BE2C (cell line): Measurements from ENCODE around the gene SEC16A.

ENCODE experiments used
- DNase-seq: peaks from one replicate; pipeline ENCODE4 v3.0.0-alpha.2; 2020
- H3K27me3 ChIP-seq: fragments of 250-450 bp; sonication (Bioruptor Pico); 2 replicates; pipeline ENCODE4 v1.5.1; 2020; ENCODE audit warnings: mild to moderate bottlenecking
- H3K36me3 ChIP-seq: fragments of 250-450 bp; sonication (Bioruptor Pico); 2 replicates; pipeline ENCODE4 v1.5.1; 2020; ENCODE audit warnings: mild to moderate bottlenecking
- H3K4me1 ChIP-seq: fragments of 250-450 bp; sonication (Bioruptor Pico); 2 replicates; pipeline ENCODE4 v1.5.1; 2020
- H3K4me3 ChIP-seq: 2 replicates; pipeline ENCODE4 v1.5.1; 2011; ENCODE audit warnings: low read depth, low read length
- H3K9me3 ChIP-seq: fragments of 250-450 bp; sonication (Bioruptor Pico); 2 replicates; pipeline ENCODE4 v1.5.1; 2020
- CTCF ChIP-seq: IDR thresholded peaks from 2 replicates; pipeline ENCODE4 v1.5.1; 2012; ENCODE audit warnings: mild to moderate bottlenecking, low read depth, low read length

SEC16A gene

GRCh38 chr9:136474974-136475865 lies 7.6 kb downstream of the SEC16A start:
- H3K27me3 ChIP-seq, result no peaks in the 10 kb centered on the region
- no peaks in the 10 kb centered on the region for H3K4me1 ChIP-seq
- H3K36me3 ChIP-seq, result peaks cover 78% of the 10 kb centered on the region
- no peak overlapping the region for H3K4me3 ChIP-seq
- no peak for DNase-seq
- no peak for TF ChIP-seq CTCF
- H3K9me3 ChIP-seq, result no peaks in the 10 kb centered on the region

- TF ChIP-seq CTCF, result no peak
- Histone ChIP-seq H3K27me3 (no peaks in the 10 kb centered on the region), H3K36me3 (peaks cover 88% of the 10 kb centered on the region), H3K4me1 (no peaks in the 10 kb centered on the region), H3K9me3 (no peaks in the 10 kb centered on the region), H3K4me3 (no peak overlapping the region)
- no peak for DNase-seq
Measured at GRCh38 chr9:136474021-136474640, 8.7 kb downstream of the SEC16A start.

GRCh38 chr9:136473354-136473721 lies 9.5 kb downstream of the SEC16A start:
- TF ChIP-seq CTCF, result no peak
- peaks cover 90% of the 10 kb centered on the region for H3K36me3 ChIP-seq

GRCh38 chr9:136472640-136473353 lies 10.0 kb downstream of the SEC16A start:
- no peak for DNase-seq
- H3K36me3 ChIP-seq, result peaks cover 93% of the 10 kb centered on the region
- H3K9me3 ChIP-seq, result no peaks in the 10 kb centered on the region
- no peak overlapping the region for H3K4me3 ChIP-seq
- H3K4me1 ChIP-seq, result no peaks in the 10 kb centered on the region
- H3K27me3 ChIP-seq, result no peaks in the 10 kb centered on the region
- no peak for TF ChIP-seq CTCF

More at GRCh38 chr9:136473354-136473721, 9.5 kb downstream of the SEC16A start:
- Histone ChIP-seq H3K4me3 (no peak overlapping the region), H3K27me3 (no peaks in the 10 kb centered on the region), H3K9me3 (no peaks in the 10 kb centered on the region), H3K4me1 (no peaks in the 10 kb centered on the region)
- DNase-seq, result no peak

- H3K27me3 ChIP-seq, result no peaks in the 10 kb centered on the region
- peaks cover 90% of the 10 kb centered on the region for H3K36me3 ChIP-seq
- no peak for DNase-seq
- H3K4me1 ChIP-seq, result no peaks in the 10 kb centered on the region
- H3K9me3 ChIP-seq, result no peaks in the 10 kb centered on the region
- no peak for TF ChIP-seq CTCF
- no peak overlapping the region for H3K4me3 ChIP-seq
Measured at GRCh38 chr9:136471802-136472487, 10.9 kb downstream of the SEC16A start.
